GM21526 (cell line): Measurements from ENCODE around the gene RAB2B.

Source experiments
- ATAC-seq: cut with Tn5 transposase; IDR thresholded peaks from one replicate; pipeline ENCODE4 v1.9.1; 2021; ENCODE audit warnings: moderate library complexity; ENCODE audit not compliant: unreplicated experiment, low FRiP score

RAB2B gene

DNA sequence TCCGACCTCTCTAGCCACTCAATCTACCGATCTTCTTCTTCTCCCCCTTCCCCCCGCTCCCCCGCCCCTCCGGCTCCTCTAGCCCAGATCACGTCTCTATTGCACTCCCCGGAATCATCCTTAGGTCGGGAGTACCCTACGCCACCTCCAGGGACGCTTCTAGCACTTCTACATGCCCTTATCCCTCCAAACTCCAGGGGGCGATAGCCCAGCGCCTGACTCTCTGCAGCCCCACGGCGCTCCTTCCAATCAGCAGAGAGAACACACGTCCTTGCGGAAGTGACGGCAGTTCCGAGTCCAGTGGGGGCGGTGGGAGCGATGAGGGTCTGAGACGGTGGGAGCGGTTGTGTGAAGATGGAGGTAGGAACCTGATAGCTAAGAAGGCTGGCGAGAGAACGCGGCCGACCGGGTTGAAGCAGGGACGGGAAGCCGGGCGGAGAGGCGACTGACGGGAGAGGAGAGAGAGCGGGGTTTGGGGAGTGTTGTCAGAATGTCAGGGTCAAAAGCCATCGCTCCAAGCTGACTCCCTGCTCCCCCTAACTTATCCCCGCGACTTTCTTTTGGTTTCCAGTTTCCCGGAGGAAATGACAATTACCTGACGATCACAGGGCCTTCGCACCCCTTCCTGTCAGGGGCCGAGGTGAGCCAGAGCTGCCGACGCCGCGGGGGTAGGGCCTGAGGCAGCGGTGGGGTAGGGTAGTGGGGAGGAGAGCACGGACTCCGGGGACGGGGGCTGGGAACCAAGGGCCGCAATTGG lies at the start of gene RAB2B, which contains the start of gene TOX4:
Gene RAB2B, minus strand, starts transcription at position 35 of the 757 bp plus-strand sequence. CDS start 87 bp downstream, outside the sequence.
Gene TOX4, plus strand, starts transcription at position 271 of the 757 bp plus-strand sequence. Its CDS starts 84 bp downstream, at position 355.
- ATAC-seq: peak; percentile 98

GRCh38 chr14:21525962-21526671 lies 49.4 kb upstream of the RAB2B start, which contains the start of gene SALL2:
Gene SALL2 (minus strand): TSS chr14:21526346. CDS start chr14:21526127, 219 bp downstream.
- no peak for ATAC-seq

- no peak for ATAC-seq
Measured at GRCh38 chr14:21525571-21525961, 48.8 kb upstream of the RAB2B start.

- ATAC-seq: no peak
Measured at GRCh38 chr14:21524575-21525490, 48.1 kb upstream of the RAB2B start.

GRCh38 chr14:21523203-21523602 lies 46.4 kb upstream of the RAB2B start:
- no peak for ATAC-seq

GRCh38 chr14:21521501-21521900 lies 44.7 kb upstream of the RAB2B start:
- ATAC-seq: no peak

DNA sequence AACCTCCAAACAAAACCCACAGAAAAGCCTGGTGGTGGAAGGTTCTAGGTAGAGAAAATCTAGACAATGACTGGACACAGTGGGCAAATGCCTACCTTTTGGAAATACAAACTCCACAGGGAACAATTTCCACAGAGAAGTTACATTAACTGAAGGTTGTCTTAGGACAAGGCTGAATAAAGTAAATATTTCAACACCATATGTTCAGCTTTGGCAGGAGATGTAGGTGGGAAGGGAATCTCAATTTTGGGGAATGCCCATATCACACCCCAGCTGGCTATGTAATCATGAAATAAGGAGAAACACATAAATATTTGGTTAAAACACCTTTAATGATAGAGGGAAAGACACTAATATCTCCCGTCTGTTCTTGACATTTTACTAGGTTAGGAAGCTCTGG lies 44.0 kb upstream of the RAB2B start:
- ATAC-seq: no peak

GRCh38 chr14:21518725-21519124 lies 42.0 kb upstream of the RAB2B start:
- no peak for ATAC-seq

GRCh38 chr14:21514341-21514740 lies 37.6 kb upstream of the RAB2B start:
- no peak for ATAC-seq

GRCh38 chr14:21510735-21511657 lies 34.2 kb upstream of the RAB2B start, which contains the start of gene METTL3:
Gene METTL3 (minus strand): TSS chr14:21511340. CDS start chr14:21511223, 117 bp downstream.
- ATAC-seq: peak; percentile 96

DNA sequence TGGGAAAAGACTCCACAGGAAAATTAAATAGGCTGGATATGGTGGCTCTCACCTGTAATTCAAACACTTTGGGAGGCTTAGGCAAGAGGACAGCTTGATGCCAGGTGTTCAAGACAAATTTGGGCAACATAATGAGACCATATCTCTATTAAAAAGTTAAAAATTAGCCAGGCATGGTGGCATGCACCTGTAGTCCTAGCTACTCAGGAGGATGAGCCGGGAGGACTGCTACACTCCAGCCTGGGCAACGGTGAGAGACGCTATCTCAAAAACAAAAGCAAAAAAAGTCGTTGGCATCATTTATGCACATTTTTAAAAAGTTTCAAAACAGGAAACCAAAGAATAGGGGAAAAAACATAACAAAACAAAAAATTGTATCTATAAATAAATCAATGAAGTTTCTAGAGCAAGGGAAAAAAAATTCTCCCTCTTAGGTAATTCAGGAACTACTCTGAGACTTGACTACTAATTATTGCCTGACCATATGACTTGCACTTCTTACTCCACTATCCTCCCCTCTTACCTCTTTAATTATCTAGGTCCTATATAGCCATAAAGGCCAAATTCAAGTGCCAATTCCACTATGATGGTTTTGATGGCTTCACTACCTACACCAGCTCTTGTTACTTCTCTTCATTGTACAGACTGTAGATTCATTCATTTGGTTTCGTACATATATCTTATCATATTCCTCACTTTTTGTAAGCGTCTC lies 32.8 kb upstream of the RAB2B start:
- ATAC-seq: no peak

DNA sequence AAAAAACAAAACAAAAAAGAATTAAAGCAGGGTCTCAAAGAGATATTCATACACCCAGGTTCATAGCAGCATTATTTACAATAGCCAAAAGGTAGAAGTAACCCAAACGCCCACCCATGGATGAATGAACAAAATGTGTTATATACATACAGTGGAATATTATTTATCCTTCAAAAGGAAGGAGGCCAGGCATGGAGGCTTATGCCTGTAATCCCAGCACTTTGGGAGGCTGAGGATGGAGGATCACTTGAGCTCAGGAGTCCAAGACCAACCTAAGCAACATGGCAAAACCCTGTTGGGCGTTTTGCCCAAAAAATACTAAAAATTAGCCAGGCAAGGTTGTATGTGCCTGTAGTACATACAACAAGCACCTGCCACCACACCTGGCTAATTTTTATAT lies 29.8 kb upstream of the RAB2B start:
- no peak for ATAC-seq

GRCh38 chr14:21505012-21505553 lies 28.3 kb upstream of the RAB2B start:
- peak; percentile 64 for ATAC-seq

- ATAC-seq: no peak
Measured at GRCh38 chr14:21503376-21503775, 26.6 kb upstream of the RAB2B start.

DNA sequence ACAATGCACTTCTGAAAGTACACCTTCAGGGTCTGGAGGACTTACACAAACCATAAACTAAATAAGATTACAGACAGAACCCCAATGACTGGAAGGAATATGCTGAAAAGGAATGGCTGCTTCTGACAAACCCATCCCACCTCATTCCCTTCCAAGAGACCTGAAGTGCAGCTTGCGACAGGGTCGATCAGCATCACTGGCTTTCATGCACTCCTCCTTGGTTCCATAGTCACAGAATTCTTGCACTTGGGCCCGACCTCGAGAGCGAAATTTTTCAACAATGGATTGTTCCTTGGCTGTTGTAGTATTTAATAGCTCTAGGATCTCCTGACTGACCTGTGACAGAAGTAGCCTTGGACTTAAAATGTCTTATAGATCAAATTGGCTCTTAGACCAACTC lies 24.8 kb upstream of the RAB2B start:
- ATAC-seq: no peak

DNA sequence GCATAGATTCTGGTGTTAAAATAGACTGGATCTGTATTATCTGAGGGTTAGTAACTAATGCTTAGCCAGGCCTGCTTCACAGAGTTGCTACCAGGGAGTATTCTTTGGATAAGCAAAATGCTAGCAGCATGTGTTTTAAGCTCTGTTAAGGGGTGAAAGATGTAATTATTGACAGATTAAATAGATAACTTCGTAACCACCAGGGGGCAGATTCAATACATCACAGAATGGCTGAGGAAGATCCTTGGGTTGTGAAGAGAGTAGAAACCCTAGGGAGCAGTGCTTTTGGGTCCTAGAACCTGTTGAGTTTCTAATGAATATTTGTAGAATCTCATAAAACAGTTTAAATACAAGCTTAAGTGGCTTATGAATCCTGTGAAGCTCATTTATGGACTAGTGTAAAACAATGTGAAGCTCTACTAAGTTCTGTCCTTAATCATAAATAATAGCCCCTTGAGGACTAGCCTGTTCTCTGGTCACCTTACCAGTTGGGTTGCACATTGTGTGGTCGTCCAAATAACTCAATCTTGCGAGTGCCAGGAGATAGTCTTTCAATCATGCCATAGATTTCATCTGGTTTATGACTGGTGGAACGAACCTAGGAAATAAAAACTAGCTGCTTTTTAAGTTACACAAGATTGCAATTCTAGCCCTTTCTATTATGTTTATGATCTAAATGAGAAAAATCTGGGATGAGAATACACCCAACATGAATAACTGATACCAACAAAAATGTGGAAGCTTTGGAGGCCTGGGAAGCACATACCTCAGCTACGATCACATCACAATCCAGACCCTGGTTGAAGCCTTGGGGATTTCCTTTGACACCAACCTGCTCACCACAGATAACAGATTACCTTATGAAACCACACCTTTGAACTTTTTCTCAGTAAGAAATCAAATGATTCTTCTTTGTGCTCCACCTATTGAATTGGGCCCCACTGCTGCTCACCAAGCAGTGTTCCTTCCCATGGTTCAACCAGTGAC lies 22.1 kb upstream of the RAB2B start:
- no peak for ATAC-seq

- ATAC-seq: no peak
Measured at GRCh38 chr14:21496453-21496852, 19.7 kb upstream of the RAB2B start.
